ENCODE measurements around the gene SRGAP2B. TPM values are rescaled to one million over a fixed set of nuclear protein-coding genes. Genes with fewer than 3 reads are reported as not detected.
"Not testable (repeated sequence)": the region's sequence is repeated elsewhere in the genome, so short reads cannot be mapped to it uniquely, and the experiment has no call there.

SRGAP2B gene
- polyA plus RNA-seq, 4 donors, result 13.2 to 40.3 (median 31.6) TPM

- not testable (repeated sequence) for DNase-seq (ENCODE audit: low read depth in 4 of 4, low spot score in 3 of 4)
Observed at GRCh38 chr1:144961604-144962583, 133.2 kb downstream of the SRGAP2B start.

GRCh38 chr1:144960929-144961488 lies 134.1 kb downstream of the SRGAP2B start:
- DNase-seq (ENCODE audit: low read depth in 4 of 4, low spot score in 3 of 4), result not testable (repeated sequence)

- not testable (repeated sequence) for DNase-seq (ENCODE audit: low read depth in 4 of 4, low spot score in 3 of 4)
Observed at GRCh38 chr1:144948390-144948789, 146.7 kb downstream of the SRGAP2B start.

- not testable (repeated sequence) for DNase-seq (ENCODE audit: low read depth in 4 of 4, low spot score in 3 of 4)
Observed at GRCh38 chr1:144947495-144947894, 147.6 kb downstream of the SRGAP2B start.

- DNase-seq (ENCODE audit: low read depth in 4 of 4, low spot score in 3 of 4), result not testable (repeated sequence)
Observed at GRCh38 chr1:144946525-144947480, 148.3 kb downstream of the SRGAP2B start.

- not testable (repeated sequence) for DNase-seq (ENCODE audit: low read depth in 4 of 4, low spot score in 3 of 4)
Observed at GRCh38 chr1:144941710-144942109, 153.4 kb downstream of the SRGAP2B start.

- not testable (repeated sequence) for DNase-seq (ENCODE audit: low read depth in 4 of 4, low spot score in 3 of 4)
Observed at GRCh38 chr1:144940054-144940453, 155.1 kb downstream of the SRGAP2B start.

GRCh38 chr1:144938627-144939026 lies 156.5 kb downstream of the SRGAP2B start:
- not testable (repeated sequence) for DNase-seq (ENCODE audit: low read depth in 4 of 4, low spot score in 3 of 4)

- DNase-seq (ENCODE audit: low read depth in 4 of 4, low spot score in 3 of 4), result not testable (repeated sequence)
Observed at GRCh38 chr1:144936186-144936732, 158.9 kb downstream of the SRGAP2B start.

GRCh38 chr1:144935310-144935709 lies 159.8 kb downstream of the SRGAP2B start:
- not testable (repeated sequence) for DNase-seq (ENCODE audit: low read depth in 4 of 4, low spot score in 3 of 4)

- not testable (repeated sequence) for DNase-seq (ENCODE audit: low read depth in 4 of 4, low spot score in 3 of 4)
Observed at GRCh38 chr1:144933014-144933413, 162.1 kb downstream of the SRGAP2B start.

GRCh38 chr1:144932153-144932552 lies 163.0 kb downstream of the SRGAP2B start:
- not testable (repeated sequence) for DNase-seq (ENCODE audit: low read depth in 4 of 4, low spot score in 3 of 4)

GRCh38 chr1:144931553-144931952 lies 163.6 kb downstream of the SRGAP2B start:
- DNase-seq (ENCODE audit: low read depth in 4 of 4, low spot score in 3 of 4), result not testable (repeated sequence)

GRCh38 chr1:144930085-144930777 lies 164.9 kb downstream of the SRGAP2B start:
- DNase-seq (ENCODE audit: low read depth in 4 of 4, low spot score in 3 of 4), result not testable (repeated sequence)

GRCh38 chr1:144927292-144927691 lies 167.8 kb downstream of the SRGAP2B start:
- not testable (repeated sequence) for DNase-seq (ENCODE audit: low read depth in 4 of 4, low spot score in 3 of 4)

GRCh38 chr1:144923640-144924039 lies 171.5 kb downstream of the SRGAP2B start:
- DNase-seq (ENCODE audit: low read depth in 4 of 4, low spot score in 3 of 4), result not testable (repeated sequence)

GRCh38 chr1:144922785-144923184 lies 172.3 kb downstream of the SRGAP2B start:
- DNase-seq (ENCODE audit: low read depth in 4 of 4, low spot score in 3 of 4), result not testable (repeated sequence)

GRCh38 chr1:144919106-144919505 lies 176.0 kb downstream of the SRGAP2B start:
- not testable (repeated sequence) for DNase-seq (ENCODE audit: low read depth in 4 of 4, low spot score in 3 of 4)

- not testable (repeated sequence) for DNase-seq (ENCODE audit: low read depth in 4 of 4, low spot score in 3 of 4)
Observed at GRCh38 chr1:144918027-144918603, 177.0 kb downstream of the SRGAP2B start.

All from left renal pelvis (tissue), 4 donors.